C4-2B (cell line): Measurements from ENCODE around the gene RMI2.

ENCODE experiments used
- CTCF ChIP-seq: fragments of 450-650 bp; conservative IDR thresholded peaks from 2 replicates; pipeline ENCODE4 v1.5.1; 2017; ENCODE audit warnings: mild to moderate bottlenecking
- ZFX ChIP-seq: fragments of 450-650 bp; IDR thresholded peaks from 2 replicates; pipeline ENCODE4 v1.6.1; 2017

GRCh38 chr16:11391576-11391975 lies 46.3 kb downstream of the RMI2 start:
- TF ChIP-seq CTCF = no peak
- no peak for TF ChIP-seq ZFX
